Activated T-cell treated with anti-CD3 and anti-CD28 coated beads, Interleukin-2, amount 50 U/mL, for 4 hours (primary cell): ENCODE results near the gene GATA3. TPM values are rescaled to one million over a fixed set of nuclear protein-coding genes. Genes with fewer than 3 reads are reported as not detected.

ENCODE experiments used
- ATAC-seq, 2 donors: fragments of 200-7000 bp; cut with Tn5 transposase; one replicate each; pipeline ENCODE4 v1.10.0; 2021
- DNase-seq: peaks from one replicate; pipeline ENCODE4 v3.0.0-alpha.2; 2020
- H3K27me3 Mint-ChIP-seq: one replicate; pipeline ENCODE4 v1.8.0; 2021; ENCODE audit warnings: low read depth, mixed read lengths
- H3K36me3 Mint-ChIP-seq: one replicate; pipeline ENCODE4 v1.8.0; 2022; ENCODE audit warnings: mixed read lengths; ENCODE audit not compliant: insufficient read depth
- H3K4me1 Mint-ChIP-seq: one replicate; pipeline ENCODE4 v1.8.0; 2021; ENCODE audit warnings: low read depth, mixed read lengths
- H3K4me3 Mint-ChIP-seq: one replicate; pipeline ENCODE4 v1.8.0; 2021; ENCODE audit warnings: mild to moderate bottlenecking, moderate library complexity, mixed read lengths
- H3K9me3 Mint-ChIP-seq: one replicate; pipeline ENCODE4 v1.8.0; 2021; ENCODE audit warnings: mixed read lengths
- total RNA-seq, 3 donors: library from RNA; stranded (reverse); gene quantifications; one replicate each; pipeline ENCODE4 v1.2.1, GENCODE V29; 2021

The GATA3 gene
- total RNA-seq, 3 donors from 2014 or later = 28.1 to 71.9 (median 42.1) TPM

DNA sequence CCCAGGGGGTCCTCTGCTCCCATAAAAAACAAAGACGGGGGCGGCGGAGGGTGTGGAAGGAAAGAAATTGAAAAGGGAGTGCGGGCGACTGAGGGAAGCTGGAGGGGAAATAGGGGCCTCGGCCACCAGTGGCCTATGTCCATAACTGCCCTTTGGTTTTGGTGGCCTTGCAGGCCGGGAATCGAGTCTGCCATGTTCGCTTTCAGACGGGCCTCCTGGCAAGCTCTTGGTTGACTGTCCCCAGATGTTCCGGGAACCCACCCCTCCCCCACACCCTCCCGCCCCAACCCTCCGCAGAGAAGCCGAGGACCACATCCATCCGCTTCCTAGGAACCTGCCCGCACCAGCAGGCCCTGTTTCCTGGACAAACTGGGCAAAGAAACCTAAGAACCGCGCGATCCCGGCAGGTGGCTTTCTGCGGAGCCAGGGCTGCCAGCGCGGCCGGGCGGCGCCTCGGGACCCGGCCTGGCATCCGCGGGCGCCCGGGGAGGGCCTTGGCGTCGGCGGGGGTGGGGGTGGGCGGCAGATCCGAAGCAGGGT is 20.0 kb upstream of the GATA3 start:
- no peak for DNase-seq
- H3K36me3 Mint-ChIP-seq = peaks cover 2% of the 10 kb centered on the region

DNA sequence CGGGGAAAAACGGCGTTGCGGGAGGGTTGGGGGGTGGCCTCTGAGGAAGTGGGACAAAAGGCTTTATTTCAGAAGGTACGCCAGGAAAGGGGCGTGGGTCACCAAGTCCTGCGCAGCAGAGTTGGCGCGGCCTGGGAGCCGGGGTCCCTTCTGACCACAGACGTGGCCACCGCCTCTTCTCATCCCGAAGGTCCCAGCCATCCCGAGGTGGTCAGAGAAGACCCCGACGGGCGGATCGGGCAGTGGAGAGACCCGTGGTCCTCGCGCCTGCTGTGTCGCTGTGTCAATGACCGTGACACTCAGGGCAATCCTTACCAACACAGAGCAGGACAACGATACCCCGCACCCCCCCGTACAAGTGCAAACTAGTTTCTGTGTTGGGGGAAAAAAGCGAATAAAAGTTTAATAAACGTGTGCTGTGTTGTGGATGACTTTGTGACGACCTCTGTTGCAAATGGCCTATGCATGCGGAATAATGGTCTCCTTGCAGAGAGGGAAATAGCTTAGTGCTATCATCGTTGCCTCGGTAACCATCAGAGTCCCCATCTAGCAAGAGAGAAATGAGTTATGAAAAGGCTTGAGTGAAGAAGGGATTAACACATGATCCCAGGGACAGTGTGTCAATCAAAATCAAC is 19.4 kb upstream of the GATA3 start:
- H3K9me3 Mint-ChIP-seq = peaks cover 12% of the 10 kb centered on the region
- no peak for DNase-seq
- H3K4me1 Mint-ChIP-seq = peaks cover 25% of the 10 kb centered on the region
- H3K36me3 Mint-ChIP-seq = peaks cover 2% of the 10 kb centered on the region
- ATAC-seq = peak in 1 of 2 donors; percentile 27
- H3K4me3 Mint-ChIP-seq = peak overlapping the region; percentile 49
- peaks cover 73% of the 10 kb centered on the region for H3K27me3 Mint-ChIP-seq

More for the DNA sequence above, 20.0 kb upstream of the GATA3 start:
- peaks cover 11% of the 10 kb centered on the region for H3K9me3 Mint-ChIP-seq
- H3K4me1 Mint-ChIP-seq = peaks cover 24% of the 10 kb centered on the region
- peaks cover 68% of the 10 kb centered on the region for H3K27me3 Mint-ChIP-seq
- ATAC-seq = no peak
- H3K4me3 Mint-ChIP-seq = no peak overlapping the region

DNA sequence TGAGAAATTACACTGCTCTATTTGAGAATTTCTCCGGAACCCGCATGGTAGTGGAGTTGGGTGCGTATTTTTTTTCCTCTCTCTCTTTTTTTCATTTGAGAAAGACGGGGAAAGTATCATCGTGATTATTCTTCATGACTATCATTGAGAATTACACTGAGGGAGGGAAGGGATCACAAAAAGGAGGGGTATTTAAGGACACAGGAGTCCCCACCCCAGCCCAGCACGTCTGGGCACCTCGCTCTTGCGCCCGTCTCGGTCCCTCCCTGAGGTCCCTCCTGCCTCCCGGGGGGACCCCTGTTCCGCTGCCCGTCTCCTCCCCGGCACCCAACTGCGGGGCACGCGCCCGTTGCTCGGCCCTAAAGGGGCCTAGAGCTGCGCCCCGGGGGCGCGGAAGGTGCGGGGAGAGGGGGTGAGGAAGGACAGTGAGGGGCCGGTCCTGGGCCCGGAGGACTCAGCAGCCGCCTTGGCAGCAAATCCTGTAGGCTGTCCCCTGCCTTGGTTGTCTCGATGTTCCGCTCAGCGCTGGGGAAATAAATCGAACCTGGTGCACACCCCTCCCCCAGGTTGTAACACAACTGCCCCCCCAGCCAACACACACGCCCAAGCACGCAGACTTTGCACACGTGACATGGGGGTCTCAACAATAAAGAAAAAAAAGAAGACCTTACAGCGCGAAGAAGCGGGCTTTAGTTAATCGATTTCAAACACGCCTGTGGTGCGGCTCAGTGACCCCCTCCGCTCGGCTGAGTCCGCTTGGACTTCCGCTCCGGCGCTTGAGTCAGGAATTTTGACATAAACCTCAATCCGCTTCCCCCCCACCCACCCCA is 18.6 kb upstream of the GATA3 start:
- DNase-seq (no peak), ATAC-seq (no peak)
- H3K4me1 Mint-ChIP-seq = peaks cover 25% of the 10 kb centered on the region
- peaks cover 2% of the 10 kb centered on the region for H3K36me3 Mint-ChIP-seq
- peaks cover 12% of the 10 kb centered on the region for H3K9me3 Mint-ChIP-seq
- H3K27me3 Mint-ChIP-seq = peaks cover 81% of the 10 kb centered on the region
- peak overlapping the region; percentile 49 for H3K4me3 Mint-ChIP-seq

DNA sequence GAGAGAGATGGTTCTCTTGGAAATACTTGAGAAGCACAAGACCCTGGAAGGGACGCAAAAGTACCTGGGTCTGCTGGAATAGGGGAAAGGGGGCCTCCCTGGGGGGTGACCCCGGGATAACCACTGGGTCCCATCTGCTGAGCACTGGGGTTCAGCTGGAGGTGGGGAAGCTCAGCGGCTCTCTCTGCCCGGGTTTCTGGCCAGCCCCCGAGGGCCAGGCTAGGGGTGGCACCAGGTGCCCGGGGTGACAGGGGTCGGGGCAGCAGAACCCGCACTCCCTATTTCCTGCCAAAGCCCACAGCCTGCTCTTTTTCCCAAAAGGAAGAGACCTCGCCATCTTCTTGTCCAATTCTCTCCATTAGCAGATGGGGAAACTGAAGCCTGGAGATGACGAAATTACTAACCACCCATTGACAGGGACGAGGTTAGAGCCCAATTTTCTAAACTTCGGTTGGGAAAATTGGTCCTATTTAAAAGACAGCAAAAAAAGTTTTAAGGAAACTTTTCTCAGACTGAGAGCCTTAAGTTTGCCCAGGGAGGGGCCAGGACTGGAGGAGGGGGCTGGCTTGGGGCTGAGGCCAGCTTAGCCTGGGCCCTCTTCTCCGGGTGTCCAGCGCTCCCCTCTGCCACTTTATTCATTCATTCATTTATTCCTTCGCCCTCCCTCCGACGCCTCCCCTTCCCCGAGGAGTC is 17.8 kb upstream of the GATA3 start:
- H3K4me1 Mint-ChIP-seq = peaks cover 25% of the 10 kb centered on the region
- H3K36me3 Mint-ChIP-seq = peaks cover 2% of the 10 kb centered on the region
- no peak for ATAC-seq
- H3K9me3 Mint-ChIP-seq = peaks cover 12% of the 10 kb centered on the region
- no peak overlapping the region for H3K4me3 Mint-ChIP-seq
- H3K27me3 Mint-ChIP-seq = peaks cover 87% of the 10 kb centered on the region
- DNase-seq = no peak

DNA sequence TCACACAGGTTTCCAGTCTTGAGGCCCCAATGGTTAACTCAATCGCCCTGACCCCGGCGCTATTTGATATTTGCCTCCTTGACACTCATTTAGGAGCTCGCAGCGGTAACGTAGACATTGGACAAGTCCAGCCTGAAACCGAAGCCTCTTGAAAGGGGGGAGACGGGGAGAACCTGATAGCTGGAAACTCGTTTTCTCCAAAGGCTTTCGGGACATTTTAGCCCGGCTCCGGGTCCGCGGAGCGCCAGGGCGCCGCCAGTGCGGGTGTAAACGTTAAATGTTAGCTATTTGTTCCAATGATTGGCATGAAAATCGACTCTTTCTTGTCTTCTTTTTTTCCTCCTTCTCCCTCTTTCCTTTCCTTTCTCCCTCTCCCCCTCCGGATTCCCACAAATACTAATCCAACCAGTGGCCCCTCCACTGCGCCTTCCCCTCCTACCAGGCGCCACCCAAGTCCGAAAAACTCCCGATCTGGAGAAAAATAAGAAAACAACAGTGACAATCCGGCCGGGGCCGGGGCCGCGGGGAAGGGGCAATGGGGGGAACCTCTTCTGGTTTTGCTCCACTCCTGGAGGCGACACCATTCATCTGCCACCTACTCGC is 17.2 kb upstream of the GATA3 start:
- ATAC-seq (no peak), DNase-seq (no peak)

DNA sequence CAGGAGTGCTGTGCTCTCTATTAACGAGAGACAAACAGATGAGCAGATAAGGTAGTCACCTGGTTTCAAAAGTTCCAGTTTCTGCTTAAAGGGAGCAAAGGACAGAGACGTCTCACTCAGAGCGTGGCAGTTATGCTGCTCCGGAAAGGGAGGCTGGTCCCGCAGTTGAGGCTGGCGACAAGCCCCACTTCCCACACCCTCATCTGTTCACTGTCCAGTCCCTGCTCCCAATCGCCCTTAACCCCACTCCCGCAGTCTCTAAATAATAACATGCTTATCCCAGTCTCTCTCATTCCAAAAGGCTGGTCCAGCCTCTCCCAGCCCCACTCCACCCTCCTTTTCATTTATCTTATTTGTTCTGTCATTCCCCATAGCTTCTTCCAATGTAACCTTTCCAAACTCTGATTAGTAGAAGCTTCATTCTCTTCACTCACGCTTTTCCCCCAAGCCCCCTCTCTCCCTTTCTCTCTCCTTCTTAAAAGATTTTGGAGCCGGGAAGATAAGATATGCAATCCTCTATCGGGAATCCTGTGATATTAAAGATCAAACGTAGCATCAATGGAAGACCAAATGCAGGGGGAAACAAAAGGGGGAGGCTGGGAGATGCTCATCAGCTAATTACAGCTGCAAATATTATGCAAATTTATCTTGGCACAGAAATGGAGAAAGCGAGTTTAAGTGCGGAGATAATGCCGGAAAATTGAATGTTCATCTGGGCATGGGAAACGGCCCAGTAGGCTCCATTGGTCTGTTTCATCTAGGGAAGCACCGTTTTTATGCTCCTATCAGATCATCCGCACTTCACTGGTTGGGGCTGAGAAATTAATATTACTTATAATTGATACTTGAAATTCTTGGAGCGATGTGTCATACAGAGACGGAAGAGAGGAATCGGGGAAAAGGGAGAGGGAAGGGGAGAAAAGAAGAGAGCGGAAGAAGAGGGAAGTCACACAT is 16.3 kb upstream of the GATA3 start:
- ATAC-seq = no peak
- DNase-seq = no peak

More for the DNA sequence above, 17.2 kb upstream of the GATA3 start:
- Mint-ChIP-seq H3K36me3 (peaks cover 2% of the 10 kb centered on the region), H3K9me3 (peaks cover 12% of the 10 kb centered on the region), H3K4me1 (peaks cover 27% of the 10 kb centered on the region), H3K4me3 (no peak overlapping the region), H3K27me3 (peaks cover 87% of the 10 kb centered on the region)

DNA sequence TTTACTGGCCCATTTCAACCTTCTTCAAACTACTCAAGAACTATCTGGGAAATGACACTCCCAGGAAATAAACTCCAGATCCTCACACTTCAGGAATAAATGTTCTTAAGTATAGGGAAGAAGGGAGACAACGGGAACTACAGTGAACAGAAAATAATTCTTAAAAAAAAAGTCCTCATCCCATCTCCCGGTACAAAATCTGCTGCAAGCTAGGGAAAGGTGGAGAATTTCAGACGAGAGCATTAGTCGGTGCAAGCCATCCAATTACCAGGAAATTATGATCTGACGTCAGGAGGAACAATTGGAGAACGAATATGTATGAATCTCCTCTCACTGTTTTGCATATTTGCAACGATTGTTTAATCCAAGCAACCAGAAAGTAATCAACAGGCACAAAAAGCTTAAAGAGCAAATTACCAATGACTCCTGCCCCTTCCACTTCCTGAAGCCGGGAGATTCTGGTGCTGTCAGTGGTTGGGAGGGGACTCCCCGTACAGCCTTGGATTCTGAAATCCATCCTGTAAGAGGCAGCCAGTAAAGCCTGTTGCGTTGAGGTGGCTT is 15.1 kb upstream of the GATA3 start:
- Mint-ChIP-seq H3K4me1 (peaks cover 43% of the 10 kb centered on the region), H3K4me3 (no peak overlapping the region)

More for the DNA sequence above, 16.3 kb upstream of the GATA3 start:
- peaks cover 2% of the 10 kb centered on the region for H3K36me3 Mint-ChIP-seq
- peaks cover 34% of the 10 kb centered on the region for H3K4me1 Mint-ChIP-seq
- peaks cover 87% of the 10 kb centered on the region for H3K27me3 Mint-ChIP-seq
- peaks cover 12% of the 10 kb centered on the region for H3K9me3 Mint-ChIP-seq
- no peak overlapping the region for H3K4me3 Mint-ChIP-seq

DNA sequence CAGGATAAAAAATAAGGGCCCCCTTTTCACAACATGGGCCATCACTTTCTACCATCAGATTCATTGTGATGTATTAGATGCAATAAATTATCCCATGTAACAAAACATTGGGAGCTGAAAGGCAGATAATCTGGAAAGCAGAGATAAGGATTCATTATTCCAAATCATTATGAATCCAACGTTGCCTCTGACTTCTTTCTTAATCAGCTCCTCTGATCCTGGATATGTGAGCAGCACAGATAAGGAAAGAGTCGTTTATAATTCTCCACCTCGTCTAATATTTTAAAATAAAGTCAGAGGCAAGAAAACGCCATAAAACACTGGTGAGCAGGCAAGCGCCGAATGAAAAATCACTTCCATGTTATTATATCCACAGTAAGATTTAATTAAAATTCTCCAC is 13.8 kb upstream of the GATA3 start:
- peaks cover 94% of the 10 kb centered on the region for H3K27me3 Mint-ChIP-seq
- DNase-seq = no peak
- H3K36me3 Mint-ChIP-seq = no peaks in the 10 kb centered on the region
- H3K4me3 Mint-ChIP-seq = no peak overlapping the region
- peaks cover 12% of the 10 kb centered on the region for H3K9me3 Mint-ChIP-seq
- peaks cover 48% of the 10 kb centered on the region for H3K4me1 Mint-ChIP-seq
- no peak for ATAC-seq

More for the DNA sequence above, 15.1 kb upstream of the GATA3 start:
- Mint-ChIP-seq H3K36me3 (no peaks in the 10 kb centered on the region), H3K27me3 (peaks cover 89% of the 10 kb centered on the region), H3K9me3 (peaks cover 12% of the 10 kb centered on the region)
- DNase-seq (no peak), ATAC-seq (no peak)

DNA sequence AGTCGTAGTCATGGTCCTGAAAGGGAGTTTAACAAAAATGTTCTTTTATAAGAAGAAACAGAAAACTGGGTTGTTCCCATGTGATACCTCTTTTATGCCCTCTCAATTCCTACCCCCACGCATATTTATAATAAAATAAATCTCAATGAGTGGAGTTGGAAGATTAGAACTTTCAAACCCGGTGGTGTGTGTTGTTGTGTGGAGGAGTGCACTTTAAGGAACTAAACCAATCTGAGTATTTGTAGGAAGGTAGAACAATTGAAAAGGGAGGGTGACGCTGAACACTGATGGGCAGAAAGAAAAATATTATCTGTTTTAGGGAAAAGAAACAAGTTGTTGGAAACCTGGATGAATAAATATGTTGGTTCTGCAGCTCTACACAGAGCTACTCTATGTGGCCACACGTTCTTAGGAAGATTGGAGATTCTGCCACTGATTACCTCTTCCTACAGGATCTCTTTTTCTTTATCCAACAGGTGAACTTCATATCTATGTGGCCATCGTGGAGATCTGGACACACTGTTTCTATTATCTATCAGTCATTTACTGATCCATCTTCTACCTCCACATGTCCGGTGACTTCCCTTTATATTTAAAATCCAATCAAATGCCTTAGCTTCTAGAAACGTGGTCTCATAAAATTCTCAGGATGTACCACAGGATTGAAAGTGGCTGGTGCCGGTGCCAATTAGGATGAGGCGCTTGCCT is 13.1 kb upstream of the GATA3 start:
- Mint-ChIP-seq H3K36me3 (no peaks in the 10 kb centered on the region), H3K27me3 (peaks cover 97% of the 10 kb centered on the region), H3K9me3 (peaks cover 12% of the 10 kb centered on the region), H3K4me3 (no peak overlapping the region), H3K4me1 (peaks cover 56% of the 10 kb centered on the region)
- ATAC-seq = no peak
- DNase-seq = no peak

DNA sequence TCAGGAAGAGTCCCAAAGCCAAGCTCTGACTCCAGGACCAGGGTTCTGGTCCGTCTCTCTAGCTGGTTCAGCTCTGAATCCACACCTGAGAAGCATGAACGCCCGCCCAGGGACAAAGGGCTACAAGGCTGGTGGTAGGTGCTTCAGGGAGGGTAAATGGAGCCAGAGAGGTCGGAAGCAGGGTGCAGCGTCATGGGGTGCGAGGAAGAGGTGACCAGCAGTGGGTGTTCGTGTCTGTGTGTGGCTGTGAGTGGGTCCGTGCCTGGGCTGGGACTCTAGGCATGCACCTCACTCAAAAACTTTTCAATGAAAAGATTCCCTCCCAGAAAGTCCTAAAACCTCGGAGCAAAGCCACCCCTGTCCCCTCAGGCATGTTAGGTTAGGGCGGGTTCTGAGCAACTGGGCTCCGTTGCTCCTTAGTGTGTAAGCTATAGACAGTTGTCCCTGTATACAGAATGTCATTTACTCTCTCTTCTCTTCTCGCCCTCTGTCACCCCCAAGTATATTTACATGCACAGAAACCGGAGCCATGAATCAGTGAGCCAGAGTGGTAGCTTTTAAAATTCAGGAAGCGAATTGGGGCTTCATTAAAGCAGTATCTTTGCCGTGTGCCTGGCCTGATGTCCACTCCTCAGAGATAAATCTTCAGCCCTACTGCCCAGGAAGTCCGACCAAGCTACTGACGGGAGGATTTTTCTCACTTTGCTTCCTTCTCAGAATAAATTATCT is 12.3 kb upstream of the GATA3 start:
- Mint-ChIP-seq H3K9me3 (peaks cover 12% of the 10 kb centered on the region), H3K27me3 (peaks cover 98% of the 10 kb centered on the region), H3K4me1 (peaks cover 56% of the 10 kb centered on the region), H3K36me3 (no peaks in the 10 kb centered on the region), H3K4me3 (no peak overlapping the region)
- ATAC-seq = no peak
- no peak for DNase-seq

DNA sequence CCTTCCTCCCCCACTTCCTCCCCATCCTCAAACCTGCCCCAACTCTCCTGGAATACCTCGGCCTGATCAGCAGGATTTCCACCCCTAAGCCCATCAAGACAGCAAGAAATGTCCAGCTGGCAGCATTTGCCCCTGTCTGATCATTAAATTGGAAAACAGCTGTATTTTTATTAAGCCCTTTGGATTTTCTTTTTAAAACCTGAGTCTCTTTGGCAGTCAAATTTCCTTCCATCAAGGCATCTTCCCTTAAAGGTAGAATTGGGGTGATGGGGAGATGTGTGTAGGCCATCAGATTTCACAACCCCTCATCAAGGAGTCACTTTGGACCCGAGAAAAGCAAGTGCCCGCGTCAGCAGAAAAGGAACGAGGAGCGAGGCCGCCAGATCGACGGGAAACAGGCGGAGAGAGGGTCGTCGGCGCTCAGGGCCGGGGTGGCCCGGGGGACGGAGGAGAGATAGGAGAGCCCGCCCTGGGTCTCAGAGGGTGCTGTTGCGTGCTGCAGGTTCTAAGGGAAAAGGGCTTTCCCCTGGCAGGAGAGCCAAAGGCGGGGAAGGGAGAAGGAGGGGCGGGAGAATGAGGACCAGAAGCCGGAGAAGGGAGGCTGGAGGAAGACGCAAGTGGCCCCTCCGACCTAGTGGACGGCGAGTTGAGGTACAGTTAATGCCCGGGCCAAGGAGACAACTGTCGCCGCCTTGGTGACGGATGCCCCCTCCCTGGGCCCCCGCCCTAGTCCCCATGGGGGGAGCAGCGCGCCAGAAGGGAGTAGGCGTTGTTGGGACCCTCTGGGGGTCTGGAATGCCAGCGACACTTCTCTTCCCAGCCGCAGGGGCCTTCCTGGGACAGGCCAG is 11.5 kb upstream of the GATA3 start:
- Mint-ChIP-seq H3K36me3 (no peaks in the 10 kb centered on the region), H3K4me3 (no peak overlapping the region), H3K4me1 (peaks cover 56% of the 10 kb centered on the region), H3K27me3 (peaks cover 98% of the 10 kb centered on the region), H3K9me3 (peaks cover 12% of the 10 kb centered on the region)
- DNase-seq (no peak), ATAC-seq (no peak)
